H1 (cell line): Measurements from ENCODE around the gene TAC4. TPM values are rescaled to one million over a fixed set of nuclear protein-coding genes. Genes with fewer than 3 reads are reported as not detected.
A peak's percentile ranks its signal among the peaks of the same experiment; 100 is the strongest.

Experiments
- CTCF ChIA-PET: fragments of 300-600 bp; sonication (Branson Sonifier 250); formaldehyde crosslinking; loops from one replicate; lab custom pipeline; 2021; ENCODE audit not compliant: partially characterized antibody; lab: Charles Lee
- POLR2A ChIA-PET: fragments of 300-600 bp; sonication (Branson Sonifier 250); formaldehyde crosslinking; loops from one replicate; lab custom pipeline; 2021; ENCODE audit warnings: inconsistent platforms; ENCODE audit not compliant: partially characterized antibody; lab: Charles Lee
- DNase-seq, 2 experiments: peaks; one replicate each; pipeline versions ENCODE4 v3.0.0 to v3.0.0-alpha.2; 2010 to 2022; ENCODE audit warnings: low spot score in 2 of 2, low read depth in 1 of 2, mixed read lengths in 1 of 2
- FAIRE-seq: peaks from 2 replicates; lab custom pipeline; 2011; peaks lifted over from hg19 to GRCh38; lab: Jason Lieb, UNC
- H2AFZ ChIP-seq: 2 replicates; pipeline ENCODE4 v1.8.1; 2012; ENCODE audit warnings: low read length, inconsistent platforms
- H2AK5ac ChIP-seq: 2 replicates; pipeline ENCODE4 v1.6.1; 2013; ENCODE audit warnings: low read depth, low read length
- H2BK120ac ChIP-seq: replicated peaks from 2 replicates; pipeline ENCODE3; 2013; ENCODE audit warnings: low read depth, low read length, inconsistent platforms
- H2BK12ac ChIP-seq: 2 replicates; pipeline ENCODE4 v1.6.1; 2013; ENCODE audit warnings: low read depth, low read length
- H2BK15ac ChIP-seq: 2 replicates; pipeline ENCODE4 v1.6.1; 2013; ENCODE audit warnings: low read length
- H2BK20ac ChIP-seq: 2 replicates; pipeline ENCODE4 v1.6.1; 2013; ENCODE audit warnings: low read length
- H2BK5ac ChIP-seq: 2 replicates; pipeline ENCODE4 v1.6.1; 2013; ENCODE audit warnings: low read depth, low read length
- H3K14ac ChIP-seq: 2 replicates; pipeline ENCODE4 v1.6.1; 2013; ENCODE audit warnings: inconsistent platforms; ENCODE audit not compliant: insufficient read length
- H3K18ac ChIP-seq: 2 replicates; pipeline ENCODE4 v1.6.1; 2013; ENCODE audit warnings: low read length; ENCODE audit errors: extremely low read depth
- H3K23ac ChIP-seq: 2 replicates; pipeline ENCODE4 v1.6.1; 2013; ENCODE audit warnings: inconsistent platforms; ENCODE audit not compliant: insufficient read length
- H3K23me2 ChIP-seq: 2 replicates; pipeline ENCODE4 v1.6.1; 2013; ENCODE audit warnings: low read depth, low read length
- H3K27ac ChIP-seq: 2 replicates; pipeline ENCODE4 v1.6.1; 2011; ENCODE audit warnings: low read depth, low read length, inconsistent platforms
- H3K27me3 ChIP-seq, 4 experiments: replicated peaks in 1 of 4; 1 replicate in 1 of 4; 2 replicates in 3 of 4; pipeline versions ENCODE4 v1.6.1 to v1.8.1; 2011 to 2013; ENCODE audit warnings: low read length in 3 of 4, mild to moderate bottlenecking in 3 of 4, inconsistent platforms in 2 of 4, mixed read lengths in 2 of 4, moderate library complexity in 1 of 4; ENCODE audit not compliant: control insufficient read depth in 3 of 4, insufficient read depth in 3 of 4; ENCODE audit errors: extremely low read depth in 1 of 4
- H3K36me3 ChIP-seq, 4 experiments: 2 replicates each; pipeline versions ENCODE4 v1.6.1 to v1.8.1; 2011 to 2013; ENCODE audit warnings: mild to moderate bottlenecking in 4 of 4, low read length in 3 of 4, moderate library complexity in 2 of 4, control low read depth in 1 of 4, inconsistent platforms in 1 of 4; ENCODE audit not compliant: insufficient read depth in 4 of 4, control insufficient read depth in 2 of 4
- H3K4ac ChIP-seq: replicated peaks from 2 replicates; pipeline ENCODE3; 2013; ENCODE audit warnings: low read length, low read depth, mixed read lengths, inconsistent platforms; ENCODE audit not compliant: insufficient read length
- H3K4me1 ChIP-seq, 4 experiments: replicated peaks in 1 of 4; 1 replicate in 1 of 4; 2 replicates in 3 of 4; pipeline versions ENCODE4 v1.6.1 to v1.8.1; 2011 to 2013; ENCODE audit warnings: low read length in 3 of 4, inconsistent platforms in 2 of 4, mixed read lengths in 1 of 4; ENCODE audit not compliant: insufficient read depth in 4 of 4, control insufficient read depth in 3 of 4
- H3K4me2 ChIP-seq, 2 experiments: 2 replicates each; pipeline versions ENCODE4 v1.6.1 to v1.8.1; 2011 to 2013; ENCODE audit warnings: low read depth in 2 of 2, low read length in 2 of 2, control low read depth in 1 of 2, inconsistent platforms in 1 of 2, mild to moderate bottlenecking in 1 of 2; ENCODE audit not compliant: insufficient read depth in 1 of 2
- H3K4me3 ChIP-seq, 4 experiments: fragments of 200-600, 300-600 bp in 1 of 4; sonication (generic), shearing (Covaris generic), sonication (Bioruptor Twin) in 1 of 4; 2 replicates each; pipeline versions ENCODE4 v1.5.1 to v1.8.1; 2011 to 2016; ENCODE audit warnings: low read length in 4 of 4, low read depth in 3 of 4, control low read depth in 2 of 4, inconsistent platforms in 2 of 4, mild to moderate bottlenecking in 2 of 4, mixed read lengths in 1 of 4, moderate library complexity in 1 of 4; ENCODE audit not compliant: insufficient read depth in 2 of 4; ENCODE audit errors: extremely low read depth in 1 of 4
- H3K56ac ChIP-seq: replicated peaks from 2 replicates; pipeline ENCODE3; 2013; ENCODE audit warnings: low read depth, mild to moderate bottlenecking, mixed read lengths, low read length, inconsistent platforms; ENCODE audit not compliant: insufficient read length
- H3K79me1 ChIP-seq: 2 replicates; pipeline ENCODE4 v1.6.1; 2013; ENCODE audit warnings: low read depth, low read length, control low read depth
- H3K79me2 ChIP-seq, 2 experiments: 2 replicates each; pipeline versions ENCODE4 v1.6.1 to v1.8.1; 2012 to 2013; ENCODE audit warnings: low read length in 2 of 2, mild to moderate bottlenecking in 2 of 2, inconsistent platforms in 1 of 2; ENCODE audit not compliant: insufficient read depth in 2 of 2, control insufficient read depth in 1 of 2
- H3K9ac ChIP-seq, 4 experiments: replicated peaks in 1 of 4; 1 replicate in 1 of 4; 2 replicates in 3 of 4; pipeline versions ENCODE4 v1.6.1 to v1.8.1; 2011 to 2013; ENCODE audit warnings: low read depth in 3 of 4, low read length in 3 of 4, control low read depth in 2 of 4, mild to moderate bottlenecking in 2 of 4, moderate library complexity in 2 of 4, inconsistent platforms in 1 of 4; ENCODE audit errors: extremely low read depth in 1 of 4
- H3K9me3 ChIP-seq, 2 experiments: 2 replicates each; pipeline versions ENCODE4 v1.6.1 to v1.8.1; 2012 to 2013; ENCODE audit warnings: mild to moderate bottlenecking in 2 of 2, moderate library complexity in 2 of 2, control low read depth in 1 of 2, inconsistent platforms in 1 of 2, low read depth in 1 of 2, low read length in 1 of 2, mixed read lengths in 1 of 2; ENCODE audit not compliant: insufficient read depth in 2 of 2
- H4K20me1 ChIP-seq, 2 experiments: replicated peaks in 1 of 2; 2 replicates each; pipeline versions ENCODE3 to v1.8.1; 2011 to 2013; ENCODE audit warnings: inconsistent platforms in 2 of 2, low read length in 2 of 2, mild to moderate bottlenecking in 1 of 2; ENCODE audit not compliant: insufficient read depth in 2 of 2, control insufficient read depth in 1 of 2
- H4K5ac ChIP-seq: 2 replicates; pipeline ENCODE4 v1.6.1; 2013; ENCODE audit warnings: low read length, low read depth, mixed read lengths, inconsistent platforms; ENCODE audit not compliant: insufficient read length
- H4K8ac ChIP-seq: 2 replicates; pipeline ENCODE4 v1.8.0; 2013; ENCODE audit warnings: mild to moderate bottlenecking, moderate library complexity, low read length, inconsistent platforms; ENCODE audit not compliant: insufficient read depth; ENCODE audit errors: extremely low read depth
- H4K91ac ChIP-seq: replicated peaks from 2 replicates; pipeline ENCODE3; 2013; ENCODE audit warnings: low read length, mixed read lengths, inconsistent platforms; ENCODE audit not compliant: insufficient read length
- POLR2A ChIP-seq, 2 experiments: IDR thresholded peaks; 1 replicate in 1 of 2; 2 replicates in 1 of 2; pipeline ENCODE4 v1.6.1; 2011; ENCODE audit warnings: low read depth in 2 of 2, low read length in 2 of 2, mild to moderate bottlenecking in 2 of 2; ENCODE audit errors: control extremely low read depth in 1 of 2
- SIRT6 ChIP-seq: IDR thresholded peaks from one replicate; pipeline ENCODE4 v1.7.1; 2012; ENCODE audit warnings: low read length, inconsistent platforms
- TBP ChIP-seq: IDR thresholded peaks from 2 replicates; pipeline ENCODE4 v1.6.1; 2011; ENCODE audit warnings: low read depth, low read length, improper control_type of control experiment
- TCF12 ChIP-seq: IDR thresholded peaks from 2 replicates; pipeline ENCODE4 v1.6.1; 2011; ENCODE audit warnings: low read depth, mild to moderate bottlenecking, low read length
- ZNF274 ChIP-seq: IDR thresholded peaks from 2 replicates; pipeline ENCODE4 v1.7.0; 2012; ENCODE audit warnings: low read length, borderline replicate concordance; ENCODE audit errors: extremely low read depth
- WGBS, 2 experiments: shearing (Covaris generic) in 1 of 2; methylation state at CpG; one replicate each; pipeline versions ENCODE4 v1.1.6 to v1.1.7; 2013 to 2015; ENCODE audit warnings: low lambda C conversion rate in 2 of 2, mixed read lengths in 2 of 2, inconsistent platforms in 1 of 2, low coverage in 1 of 2, missing lambda C conversion rate in 1 of 2; ENCODE audit not compliant: insufficient replicate concordance in 2 of 2, insufficient coverage in 1 of 2, insufficient read length in 1 of 2; ENCODE audit errors: extremely low coverage in 1 of 2, missing lambda C conversion rate in 1 of 2; 5-methylcytosine and 5-hydroxymethylcytosine counted together
- polyA plus RNA-seq, 7 experiments: library from polyadenylated mRNA; depleted of rRNA in 3 of 7; stranded (reverse) in 5 of 7; unstranded in 2 of 7; fragments of >200 nt in 5 of 7; fragments of 200-250 nt in 2 of 7; gene quantifications; 1 replicate in 5 of 7; 2 replicates in 1 of 7; 4 replicates in 1 of 7; pipeline versions ENCODE4 v1.2.1 to v1.2.3, GENCODE V29; 2011 to 2013; ENCODE audit warnings: missing spikeins in 2 of 7, mixed read lengths in 2 of 7
- total RNA-seq: library from RNA; stranded (reverse); fragmentation: NEBNext Ultra II Directional; extraction: Animal tissue kit (Norgen Biotek cat#: 25700); gene quantifications from 2 replicates; pipeline ENCODE4 v1.2.1, GENCODE V29; 2021

TAC4 gene
- total and polyA plus RNA-seq, 2 of the 8 experiments (the other 6 are each of a cell fraction or from before 2014, with no cell fraction given) = 0.15 TPM; not detected in 1

- TF ChIP-seq SIRT6 = no peak
- TF ChIP-seq TBP = no peak
- no peak for TF ChIP-seq ZNF274
- TF ChIP-seq TCF12 = no peak
- TF ChIP-seq POLR2A (IDR thresholded peaks at IDR 0.05; ENCODE audit: control extremely low read depth in 1 of 2, low read depth in 2 of 2, low read length in 2 of 2) = no peak
- Histone ChIP-seq H2AFZ (no peak overlapping the region), H3K23ac (no peak overlapping the region), H4K8ac (no peak overlapping the region), H4K5ac (no peak overlapping the region), H2BK5ac (no peak overlapping the region), H3K79me2 (no peaks in the 10 kb centered on the region), H3K27me3 (peaks cover 1 to 23% (median 12%) of the 10 kb centered on the region in 4 experiments; a peak in 6 of 7 replicates), H3K4ac (no peak overlapping the region), H4K20me1 (peaks cover 3 to 7% of the 10 kb centered on the region in 2 experiments), H3K4me1 (peaks cover 3 to 10% (median 3%) of the 10 kb centered on the region in 4 experiments; a peak in 6 of 7 replicates), H3K18ac (no peak overlapping the region; the same call in 1 of the 2 replicates), H2BK15ac (no peak overlapping the region), H3K79me1 (no peaks in the 10 kb centered on the region), H3K56ac (no peak overlapping the region), H3K27ac (no peak overlapping the region), H3K36me3 (no peaks in the 10 kb centered on the region; a peak in 1 of 8 replicates), H2BK12ac (0 out of 2 replicates have a peak overlapping the region, but pooled peaks have one; percentile 39), H3K9me3 (no peaks in the 10 kb centered on the region), H3K14ac (no peak overlapping the region), H2AK5ac (peak overlapping the region; percentile 8; the same call in 1 of the 2 replicates), H2BK20ac (no peak overlapping the region), H3K4me2 (peak overlapping the region; percentile 89 to 97), H3K9ac (no peak overlapping the region), H4K91ac (no peak overlapping the region), H3K4me3 (peak overlapping the region in 1 of 4 experiments; percentile 65; a peak in 2 of 8 replicates), H2BK120ac (no peak overlapping the region), H3K23me2 (peaks cover 8% of the 10 kb centered on the region; the same call in 1 of the 2 replicates)
- WGBS, 2 experiments = 82% methylated on average over 5 of the region's 5 CpGs; no CpG with 5 or more reads in 1 of the 2 experiments
- FAIRE-seq (no peak), DNase-seq (no peak)
- ChIA-PET POLR2A (interaction anchor here (0.6 to 1.8 kb wide), 8 partner anchors 8 to 173 kb away, joined by 3 to 6 read pairs (median 4); no protein-coding TSS in a partner anchor), CTCF (interaction anchor here (0.6 to 26.5 kb wide), 16 partner anchors 10 to 293 kb away, joined by 3 to 547 read pairs (median 3); partner anchors contain the start of genes DLX3 and SLC35B1)
Measured at GRCh38 chr17:49850218-49850610, 2.3 kb upstream of the TAC4 start.
